Subcutaneous adipose tissue (tissue), 4 donors: Measurements from ENCODE around the gene MATR3. TPM values are rescaled to one million over a fixed set of nuclear protein-coding genes. Genes with fewer than 3 reads are reported as not detected.

Experiments used
- total RNA-seq, 4 donors: library from RNA; depleted of rRNA; stranded (reverse); fragments of >200 nt; gene quantifications; one replicate each; pipeline ENCODE4 v1.1.0, GENCODE V29; 2016
- TF ChIP-seq, protein P1 (sequence below): fragments of 450-650 bp; IDR thresholded peaks from one replicate; pipeline ENCODE4 v1.5.1; 2016; ENCODE audit warnings: low read depth, mild to moderate bottlenecking, control low read depth, antibody characterized with exemption, moderate library complexity

The MATR3 gene
- total RNA-seq, 4 donors from 2014 or later: 220 to 244 (median 234) TPM

DNA sequence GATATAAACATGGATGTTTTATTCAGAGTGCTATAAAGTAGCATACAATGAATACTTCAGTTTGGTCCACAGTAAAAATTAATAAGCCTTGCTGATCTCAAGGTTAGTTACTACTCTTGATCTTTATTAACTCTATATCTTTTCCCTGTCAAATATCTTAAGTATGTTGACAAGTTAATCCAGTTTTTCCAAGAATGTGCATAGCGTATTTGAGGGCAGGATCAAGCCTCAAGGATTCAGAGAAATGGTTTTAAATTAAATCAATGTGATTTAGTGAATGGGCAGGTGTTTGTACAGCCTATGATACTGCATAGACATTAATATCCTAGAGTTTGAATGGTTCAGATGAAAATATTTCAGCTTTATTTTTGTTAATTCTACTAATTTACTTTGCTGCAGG is 20.7 kb downstream of the MATR3 start:
- TF ChIP-seq, protein P1, sequence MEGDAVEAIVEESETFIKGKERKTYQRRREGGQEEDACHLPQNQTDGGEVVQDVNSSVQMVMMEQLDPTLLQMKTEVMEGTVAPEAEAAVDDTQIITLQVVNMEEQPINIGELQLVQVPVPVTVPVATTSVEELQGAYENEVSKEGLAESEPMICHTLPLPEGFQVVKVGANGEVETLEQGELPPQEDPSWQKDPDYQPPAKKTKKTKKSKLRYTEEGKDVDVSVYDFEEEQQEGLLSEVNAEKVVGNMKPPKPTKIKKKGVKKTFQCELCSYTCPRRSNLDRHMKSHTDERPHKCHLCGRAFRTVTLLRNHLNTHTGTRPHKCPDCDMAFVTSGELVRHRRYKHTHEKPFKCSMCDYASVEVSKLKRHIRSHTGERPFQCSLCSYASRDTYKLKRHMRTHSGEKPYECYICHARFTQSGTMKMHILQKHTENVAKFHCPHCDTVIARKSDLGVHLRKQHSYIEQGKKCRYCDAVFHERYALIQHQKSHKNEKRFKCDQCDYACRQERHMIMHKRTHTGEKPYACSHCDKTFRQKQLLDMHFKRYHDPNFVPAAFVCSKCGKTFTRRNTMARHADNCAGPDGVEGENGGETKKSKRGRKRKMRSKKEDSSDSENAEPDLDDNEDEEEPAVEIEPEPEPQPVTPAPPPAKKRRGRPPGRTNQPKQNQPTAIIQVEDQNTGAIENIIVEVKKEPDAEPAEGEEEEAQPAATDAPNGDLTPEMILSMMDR: no peak

DNA sequence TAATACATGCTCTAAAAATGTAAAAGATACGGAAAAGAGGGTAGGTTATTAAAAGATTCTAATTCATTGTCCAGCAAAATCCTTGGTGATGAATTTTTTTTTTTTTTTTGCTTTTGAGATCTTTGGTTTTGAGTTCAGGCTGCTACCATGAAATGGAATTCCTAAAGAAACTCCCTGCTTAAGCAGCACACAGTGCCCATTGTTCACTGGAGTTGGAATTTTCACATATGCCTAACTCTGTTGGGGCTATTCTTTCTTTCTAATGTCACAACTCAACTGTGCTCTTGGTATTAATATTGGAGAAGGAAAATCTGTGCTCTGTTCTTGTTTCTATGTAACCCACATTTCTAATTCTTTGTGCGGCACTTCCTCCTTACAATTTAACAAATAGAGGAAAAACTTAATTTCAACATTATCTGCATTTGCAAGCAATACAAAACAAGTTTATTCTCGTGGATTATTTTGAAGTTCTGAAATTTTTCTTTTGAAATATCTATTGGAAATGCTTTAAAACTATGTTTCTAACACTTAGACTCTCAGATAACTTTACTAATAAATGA is 21.6 kb downstream of the MATR3 start:
- TF ChIP-seq, protein P1: no peak

DNA sequence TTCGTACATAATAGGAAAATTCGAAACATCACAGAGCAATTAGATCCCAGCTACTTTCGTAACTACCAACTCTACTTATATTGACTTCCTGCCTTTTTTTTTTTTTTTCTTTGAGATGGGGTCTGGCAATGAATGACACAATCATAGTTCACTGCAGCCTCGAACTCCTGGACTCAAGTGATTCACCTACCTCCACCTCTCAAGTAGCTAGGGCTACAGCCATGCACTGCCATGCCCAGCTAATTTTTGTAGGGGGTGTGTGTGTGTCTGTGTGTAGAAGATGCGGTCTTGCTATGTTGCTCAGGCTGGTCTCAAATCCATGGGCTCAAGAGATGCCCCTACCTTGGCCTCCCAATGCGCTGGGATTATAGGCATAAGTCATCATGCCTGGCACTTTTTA is 42.3 kb downstream of the MATR3 start:
- TF ChIP-seq, protein P1: no peak

DNA sequence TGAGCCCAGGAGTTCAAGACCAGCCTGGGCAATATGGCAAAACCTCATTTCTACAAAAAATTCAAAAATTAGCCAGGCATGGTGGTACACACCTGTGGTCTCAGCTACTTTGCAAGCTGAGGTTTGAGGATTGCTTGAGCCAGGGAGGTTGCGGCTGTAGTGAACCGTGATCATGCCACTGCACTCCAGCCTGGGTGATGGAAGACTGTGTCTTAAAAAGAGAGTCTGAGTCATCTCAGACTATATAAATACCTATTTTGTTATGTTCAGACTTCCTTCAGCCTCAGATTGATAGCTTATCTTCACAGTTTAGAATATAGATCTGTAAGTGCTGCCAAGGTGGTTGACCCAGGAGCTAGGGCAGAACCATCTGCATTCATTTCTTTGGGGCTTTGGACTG is 46.5 kb downstream of the MATR3 start:
- TF ChIP-seq, protein P1: no peak

DNA sequence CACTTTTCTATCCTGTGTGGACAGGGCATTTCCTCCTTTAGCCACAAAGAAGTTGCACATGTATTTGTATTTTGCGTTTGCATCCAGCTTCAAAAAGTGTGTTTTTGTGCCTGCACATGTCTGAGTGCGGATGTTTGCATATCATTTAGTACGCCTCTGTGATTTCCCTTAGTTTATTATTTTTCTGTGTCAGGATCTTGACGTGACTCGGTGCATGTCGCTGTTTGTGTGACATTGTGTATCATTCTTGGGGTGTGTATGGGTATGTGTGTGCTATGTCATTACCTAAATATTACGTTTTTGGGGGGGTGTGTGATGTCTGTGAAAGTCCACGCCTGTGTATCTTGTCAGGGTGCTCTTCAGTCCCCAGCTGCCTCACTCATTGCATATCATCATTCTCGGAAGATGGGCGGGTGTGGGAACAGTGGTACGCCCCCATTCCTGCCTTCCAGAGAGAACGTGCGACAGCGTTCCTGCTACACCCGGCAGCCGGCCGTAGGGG is 47.7 kb downstream of the MATR3 start:
- TF ChIP-seq, protein P1: no peak

DNA sequence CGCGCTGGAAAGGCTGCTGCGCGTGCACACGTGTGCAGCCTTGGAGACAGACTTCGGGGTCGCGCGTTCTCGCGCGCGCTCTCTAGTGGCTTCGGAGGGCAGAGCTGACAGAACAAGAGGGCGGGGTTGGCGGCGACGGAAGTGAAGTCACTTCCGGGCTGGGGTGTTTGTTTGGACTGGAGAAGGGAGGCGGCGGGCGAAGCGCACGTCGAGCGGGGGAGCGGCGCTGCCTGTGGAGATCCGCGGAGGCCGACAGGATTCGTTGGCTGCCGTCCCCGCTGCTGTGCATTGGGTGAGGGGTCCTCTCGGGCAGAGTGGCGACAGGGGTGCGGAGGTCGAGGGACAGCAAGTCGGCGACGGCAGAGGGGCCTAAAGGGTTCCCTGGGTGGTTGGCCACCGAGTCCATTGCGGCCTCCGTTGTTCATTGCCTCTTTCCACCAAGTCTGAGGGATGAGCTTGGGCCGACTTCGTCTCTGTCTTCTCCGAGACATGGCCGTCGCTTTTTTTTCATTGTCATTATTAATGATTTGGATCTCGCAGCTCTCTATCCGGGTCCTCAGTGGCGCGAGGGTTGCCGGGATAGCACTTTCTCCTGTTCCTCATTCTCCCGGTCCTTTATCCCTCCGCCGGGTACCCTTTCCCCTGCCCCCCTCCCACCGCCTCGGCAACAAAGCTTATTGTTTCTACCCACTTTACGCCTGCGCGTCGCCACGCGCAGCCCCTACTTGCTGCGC is 48.3 kb downstream of the MATR3 start, which contains the start of gene PAIP2:
Gene PAIP2, plus strand, starts transcription at position 166 of the 734 bp plus-strand sequence. CDS start 21,931 bp downstream, outside the sequence.
- TF ChIP-seq, protein P1: no peak

DNA sequence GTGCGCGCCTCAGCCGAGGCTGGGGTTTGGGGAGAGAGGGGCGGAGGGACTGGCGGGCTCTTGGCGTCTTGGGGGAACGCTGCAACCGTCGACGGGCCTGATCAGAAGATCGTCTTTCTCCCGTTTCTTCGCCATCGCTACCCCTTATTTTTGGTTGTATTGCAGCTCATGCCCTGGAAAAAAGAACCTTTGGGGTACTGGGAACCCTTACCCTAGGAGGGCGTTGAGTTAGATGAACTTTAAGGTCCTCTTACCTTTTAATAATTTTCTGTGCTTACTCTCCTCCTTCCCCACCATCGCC is 48.8 kb downstream of the MATR3 start:
- TF ChIP-seq, protein P1: no peak
